Measurements from ENCODE around the gene TOGARAM1. TPM values are rescaled to one million over a fixed set of nuclear protein-coding genes. Genes with fewer than 3 reads are reported as not detected.

The TOGARAM1 gene
- total and polyA plus RNA-seq, 2 donors (not counting 3 experiments of a cell fraction or from before 2014, with no cell fraction given), result 4.2 to 13.8 TPM

GRCh38 chr14:44944107-44944506 lies 17.9 kb upstream of the TOGARAM1 start:
- no peak for FAIRE-seq
- Histone ChIP-seq H3K4me3 (replicated peaks in 1 of 3; ENCODE audit: insufficient read depth in 1 of 3, low read depth in 1 of 3, low read length in 3 of 3) (no peak overlapping the region), H3K9ac (replicated peaks; ENCODE audit: extremely low read depth, insufficient read depth, low read length) (no peak overlapping the region), H3K27me3 (ENCODE audit: control insufficient read depth in 2 of 2, insufficient read depth in 2 of 2, low read length in 2 of 2) (no peaks in the 10 kb centered on the region), H3K27ac (ENCODE audit: insufficient read depth, low read depth, low read length) (no peak overlapping the region), H4K20me1 (replicated peaks; ENCODE audit: control insufficient read depth, extremely low read depth, insufficient read depth, low read length) (no peaks in the 10 kb centered on the region), H3K9me1 (replicated peaks; ENCODE audit: control insufficient read depth, extremely low read depth, insufficient read depth, low read length) (no peaks in the 10 kb centered on the region), H3K4me2 (ENCODE audit: insufficient read depth, low read length) (no peak overlapping the region), H3K4me1 (ENCODE audit: control insufficient read depth, extremely low read depth, insufficient read depth, low read length) (no peaks in the 10 kb centered on the region), H3K36me3 (ENCODE audit: control insufficient read depth in 2 of 2, extremely low read depth in 1 of 2, insufficient read depth in 2 of 2, low read length in 2 of 2) (peaks cover 9 to 10% of the 10 kb centered on the region in 2 experiments), H3K9me3 (replicated peaks; ENCODE audit: control insufficient read depth, insufficient read depth, low read length) (no peaks in the 10 kb centered on the region), H2AFZ (ENCODE audit: low read depth, low read length) (no peak overlapping the region), H3K79me2 (ENCODE audit: control insufficient read depth, insufficient read depth, low read length) (peaks cover 15% of the 10 kb centered on the region)
- ChIA-PET CTCF (interaction anchor here (0.8 kb wide), 2 partner anchors 31 to 324 kb away, joined by 3 read pairs; no protein-coding TSS in a partner anchor), POLR2A (no interaction called here)
- dilution Hi-C loops (cut with MboI; ENCODE audit: extremely low pct_ligation_motif_present, low sequenced_read_pairs) (no loop called here), intact Hi-C loops (cut with micrococcal nuclease) (no loop called here)
- BruUV-seq (replicated peaks), result no TSS peak
- DNase-seq (ENCODE audit: low read depth, low spot score), result no peak
- TF ChIP-seq FOS (IDR thresholded peaks at IDR 0.05; ENCODE audit: borderline replicate concordance, insufficient read depth, low read length), result no peak
- TF ChIP-seq MAX (IDR thresholded peaks at IDR 0.05; ENCODE audit: insufficient read depth, insufficient read length), result no peak
- TF ChIP-seq JUN (IDR thresholded peaks at IDR 0.05; ENCODE audit: borderline replicate concordance, insufficient read depth, insufficient read length, low read depth), result no peak

- Histone ChIP-seq H4K20me1 (replicated peaks; ENCODE audit: control insufficient read depth, extremely low read depth, insufficient read depth, low read length) (no peaks in the 10 kb centered on the region), H3K4me3 (replicated peaks in 1 of 3; ENCODE audit: insufficient read depth in 1 of 3, low read depth in 1 of 3, low read length in 3 of 3) (no peak overlapping the region), H3K27me3 (ENCODE audit: control insufficient read depth in 2 of 2, insufficient read depth in 2 of 2, low read length in 2 of 2) (no peaks in the 10 kb centered on the region), H3K27ac (ENCODE audit: insufficient read depth, low read depth, low read length) (no peak overlapping the region), H3K9me3 (replicated peaks; ENCODE audit: control insufficient read depth, insufficient read depth, low read length) (no peaks in the 10 kb centered on the region), H3K4me2 (ENCODE audit: insufficient read depth, low read length) (no peak overlapping the region), H3K4me1 (ENCODE audit: control insufficient read depth, extremely low read depth, insufficient read depth, low read length) (no peaks in the 10 kb centered on the region), H3K79me2 (ENCODE audit: control insufficient read depth, insufficient read depth, low read length) (peaks cover 17% of the 10 kb centered on the region), H2AFZ (ENCODE audit: low read depth, low read length) (no peak overlapping the region), H3K36me3 (ENCODE audit: control insufficient read depth in 2 of 2, extremely low read depth in 1 of 2, insufficient read depth in 2 of 2, low read length in 2 of 2) (peaks cover 6 to 9% of the 10 kb centered on the region in 2 experiments), H3K9ac (replicated peaks; ENCODE audit: extremely low read depth, insufficient read depth, low read length) (no peak overlapping the region), H3K9me1 (replicated peaks; ENCODE audit: control insufficient read depth, extremely low read depth, insufficient read depth, low read length) (no peaks in the 10 kb centered on the region)
- intact Hi-C loops (cut with micrococcal nuclease), result no loop called here
- POLR2A ChIA-PET, result no interaction called here
- CTCF ChIA-PET, result interaction anchor here (1.1 kb wide), 1 partner anchor 31 kb away, joined by 3 read pairs; no protein-coding TSS in a partner anchor
- BruUV-seq (replicated peaks), result no TSS peak
- no peak for TF ChIP-seq FOS (IDR thresholded peaks at IDR 0.05; ENCODE audit: borderline replicate concordance, insufficient read depth, low read length)
- no peak for TF ChIP-seq MAX (IDR thresholded peaks at IDR 0.05; ENCODE audit: insufficient read depth, insufficient read length)
- no peak for TF ChIP-seq MYC (IDR thresholded peaks at IDR 0.05; ENCODE audit: low read depth, low read length)
- TF ChIP-seq EZH2 (IDR thresholded peaks at IDR 0.05; ENCODE audit: borderline replicate concordance, low read depth, low read length, severe bottlenecking), result no peak
- TF ChIP-seq JUN (IDR thresholded peaks at IDR 0.05; ENCODE audit: borderline replicate concordance, insufficient read depth, insufficient read length, low read depth), result no peak
- no peak for TF ChIP-seq POLR2AphosphoS5 (IDR thresholded peaks at IDR 0.05; ENCODE audit: insufficient read depth, low read depth, low read length)
- TF ChIP-seq CTCF (IDR thresholded peaks at IDR 0.05; ENCODE audit: extremely low read depth in 1 of 2, insufficient read depth in 1 of 2, low read depth in 1 of 2, low read length in 2 of 2), result no peak
- TF ChIP-seq GATA2 (IDR thresholded peaks at IDR 0.05; ENCODE audit: insufficient read depth, insufficient read length, low read depth, low read length), result no peak
- no peak for TF ChIP-seq POLR2A (IDR thresholded peaks at IDR 0.05; ENCODE audit: low read depth, low read length)
- FAIRE-seq (no peak), DNase-seq (ENCODE audit: low read depth, low spot score) (no peak)
- dilution Hi-C loops (cut with MboI; ENCODE audit: extremely low pct_ligation_motif_present, low sequenced_read_pairs), result no loop called here
Measured at GRCh38 chr14:44945264-44945663, 16.7 kb upstream of the TOGARAM1 start.

Data from endothelial cell of umbilical vein (primary cell).